Middle frontal gyrus (tissue), 1 donor: ENCODE results near the gene VEGFD.
"Not testable (repeated sequence)": the region's sequence is repeated elsewhere in the genome, so short reads cannot be mapped to it uniquely, and the experiment has no call there.

Experiments used
- DNase-seq: peaks from one replicate; pipeline ENCODE4 v3.0.0-alpha.2; 2015; ENCODE audit warnings: low spot score; ENCODE audit errors: extremely low spot score

Gene VEGFD

GRCh38 chrX:15310117-15310516 is 74.1 kb downstream of the VEGFD start:
- no peak for DNase-seq

GRCh38 chrX:15305899-15306298 is 78.3 kb downstream of the VEGFD start:
- not testable (repeated sequence) for DNase-seq

- DNase-seq: no peak
Observed at GRCh38 chrX:15301924-15302323, 82.3 kb downstream of the VEGFD start.

GRCh38 chrX:15299941-15300851 is 84.0 kb downstream of the VEGFD start:
- no peak for DNase-seq

GRCh38 chrX:15298780-15299179 is 85.4 kb downstream of the VEGFD start:
- DNase-seq: no peak

- no peak for DNase-seq
Observed at GRCh38 chrX:15298201-15298600, 86.0 kb downstream of the VEGFD start.
